Cerebellar nuclear complex (tissue), 1 donor: ENCODE measurements around the gene C16orf92.
A peak's percentile ranks its signal among the peaks of the same experiment; 100 is the strongest.

ENCODE experiments used
- DNase-seq, 2 experiments: peaks; one replicate each; lab custom pipeline; 2025; lab: John Stamatoyannopoulos, UW

C16orf92 gene

GRCh38 chr16:30060836-30061554 is 38.0 kb downstream of the C16orf92 start:
- no peak for DNase-seq

DNA sequence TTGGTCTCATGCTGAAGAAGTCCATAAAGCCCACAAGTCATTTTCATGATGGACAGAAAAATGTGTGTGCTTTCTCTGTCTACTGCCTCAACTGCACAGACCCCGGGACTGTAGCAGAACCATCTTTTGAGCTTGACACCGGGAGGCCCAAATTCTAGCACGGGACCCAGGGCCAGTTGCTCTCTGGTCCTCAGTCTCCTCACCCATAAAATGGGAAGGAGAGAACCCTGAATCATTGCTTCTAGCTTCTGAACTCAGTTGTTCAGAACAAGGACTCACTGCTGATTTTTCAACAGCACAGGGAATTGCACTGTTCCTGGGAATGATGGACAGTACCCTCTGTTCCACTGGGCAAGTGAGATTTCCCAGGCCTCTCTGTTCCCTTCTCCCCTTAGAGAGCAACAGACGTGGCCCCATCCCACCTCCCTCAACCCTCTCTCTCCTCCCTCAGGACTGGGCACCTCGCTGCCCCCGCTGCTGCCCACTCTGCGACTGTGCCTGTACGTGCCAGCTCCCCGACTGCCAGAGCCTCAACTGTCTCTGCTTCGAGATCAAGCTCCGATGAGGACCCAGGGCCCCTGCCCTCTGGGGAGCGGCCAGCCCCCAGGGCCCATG is 40.4 kb downstream of the C16orf92 start:
- no peak for DNase-seq

- peak; percentile 56 to 65 for DNase-seq
Observed at GRCh38 chr16:30063893-30064728, 41.1 kb downstream of the C16orf92 start.

- DNase-seq: peak in 1 of 2 experiments; percentile 49
Observed at GRCh38 chr16:30064729-30065101, 41.7 kb downstream of the C16orf92 start.

GRCh38 chr16:30065102-30065942 is 42.3 kb downstream of the C16orf92 start, which contains the start of gene ALDOA:
TSS of gene ALDOA (plus strand) at chr16:30065760. CDS start at chr16:30066898, 1,138 bp downstream.
- DNase-seq: peak; percentile 31 to 84

DNA sequence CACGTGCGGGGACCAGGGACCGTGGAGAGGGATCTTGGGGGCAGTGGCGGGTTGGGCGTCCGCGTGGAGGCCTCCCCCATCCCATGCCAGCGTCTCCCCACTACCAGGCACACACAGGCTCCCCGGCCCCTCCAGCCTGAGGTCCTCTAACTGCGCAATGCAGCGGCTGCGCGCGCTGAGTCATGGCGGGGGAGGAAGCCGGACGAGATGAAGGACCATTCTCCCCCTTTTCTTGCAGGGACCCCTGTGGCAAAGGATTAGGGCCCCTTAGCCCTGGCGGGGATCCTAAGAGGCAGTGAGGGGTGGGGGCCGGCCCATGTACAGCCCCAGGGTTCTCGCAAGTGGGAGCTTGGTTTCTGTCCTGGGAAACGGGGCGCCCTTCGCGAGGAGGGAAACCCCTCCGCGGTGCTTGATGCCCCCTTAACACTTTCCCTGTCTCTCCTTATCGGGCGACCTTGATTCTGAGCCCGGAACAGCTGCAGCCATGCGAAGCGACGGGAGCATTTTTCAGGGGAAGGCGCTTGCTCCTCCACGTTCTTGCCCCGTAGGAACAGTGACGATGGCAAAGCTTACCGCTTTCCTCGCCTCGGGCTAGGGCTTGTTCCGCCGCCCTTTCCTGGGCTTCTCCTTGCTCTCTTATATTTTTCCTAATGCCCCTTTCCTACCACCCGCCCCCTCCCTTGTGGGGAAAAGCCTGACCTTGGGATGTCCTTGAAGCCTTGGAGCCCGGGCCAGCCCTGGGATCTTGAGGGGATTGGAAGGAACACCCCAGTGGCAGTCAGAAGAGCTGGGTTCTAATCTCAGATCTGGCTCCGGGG is 43.2 kb downstream of the C16orf92 start:
- no peak for DNase-seq

DNA sequence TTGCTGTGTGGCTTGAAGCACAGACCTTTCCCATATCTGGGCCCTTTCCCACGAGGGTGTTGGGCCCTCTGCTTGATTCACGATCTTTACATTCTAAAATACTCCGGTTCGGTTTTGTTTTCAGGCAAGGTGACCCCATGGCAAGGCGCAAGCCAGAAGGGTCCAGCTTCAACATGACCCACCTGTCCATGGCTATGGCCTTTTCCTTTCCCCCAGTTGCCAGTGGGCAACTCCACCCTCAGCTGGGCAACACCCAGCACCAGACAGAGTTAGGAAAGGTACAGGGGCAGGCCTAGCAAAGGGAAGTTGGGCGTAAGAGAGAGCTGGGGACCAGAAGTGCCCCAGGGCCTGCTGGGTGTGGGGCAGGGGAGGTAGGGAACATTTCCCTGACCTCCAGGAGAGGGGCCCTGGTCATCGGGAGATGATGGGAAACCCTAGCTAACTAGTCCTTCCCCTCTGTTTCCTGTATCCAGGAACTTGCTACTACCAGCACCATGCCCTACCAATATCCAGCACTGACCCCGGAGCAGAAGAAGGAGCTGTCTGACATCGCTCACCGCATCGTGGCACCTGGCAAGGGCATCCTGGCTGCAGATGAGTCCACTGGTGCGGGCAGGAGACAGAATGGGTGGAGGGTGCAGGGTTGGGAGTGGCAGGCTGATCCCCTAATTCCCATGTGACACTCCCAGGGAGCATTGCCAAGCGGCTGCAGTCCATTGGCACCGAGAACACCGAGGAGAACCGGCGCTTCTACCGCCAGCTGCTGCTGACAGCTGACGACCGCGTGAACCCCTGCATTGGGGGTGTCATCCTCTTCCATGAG is 44.0 kb downstream of the C16orf92 start:
- DNase-seq: no peak

DNA sequence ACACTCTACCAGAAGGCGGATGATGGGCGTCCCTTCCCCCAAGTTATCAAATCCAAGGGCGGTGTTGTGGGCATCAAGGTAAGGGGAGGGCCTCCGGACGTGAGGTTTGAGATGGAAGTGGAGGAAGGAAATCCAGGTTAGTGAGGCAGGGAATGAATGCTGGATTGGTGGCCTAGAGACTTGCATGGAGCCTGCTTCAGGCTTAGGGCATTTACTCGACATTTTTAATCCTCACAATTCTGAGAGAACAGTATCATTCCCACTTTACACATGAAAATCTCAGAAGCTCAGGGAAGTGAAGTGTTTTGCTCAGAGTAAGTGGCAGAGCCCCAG is 44.6 kb downstream of the C16orf92 start:
- no peak for DNase-seq

GRCh38 chr16:30068333-30068732 is 45.3 kb downstream of the C16orf92 start:
- no peak for DNase-seq

DNA sequence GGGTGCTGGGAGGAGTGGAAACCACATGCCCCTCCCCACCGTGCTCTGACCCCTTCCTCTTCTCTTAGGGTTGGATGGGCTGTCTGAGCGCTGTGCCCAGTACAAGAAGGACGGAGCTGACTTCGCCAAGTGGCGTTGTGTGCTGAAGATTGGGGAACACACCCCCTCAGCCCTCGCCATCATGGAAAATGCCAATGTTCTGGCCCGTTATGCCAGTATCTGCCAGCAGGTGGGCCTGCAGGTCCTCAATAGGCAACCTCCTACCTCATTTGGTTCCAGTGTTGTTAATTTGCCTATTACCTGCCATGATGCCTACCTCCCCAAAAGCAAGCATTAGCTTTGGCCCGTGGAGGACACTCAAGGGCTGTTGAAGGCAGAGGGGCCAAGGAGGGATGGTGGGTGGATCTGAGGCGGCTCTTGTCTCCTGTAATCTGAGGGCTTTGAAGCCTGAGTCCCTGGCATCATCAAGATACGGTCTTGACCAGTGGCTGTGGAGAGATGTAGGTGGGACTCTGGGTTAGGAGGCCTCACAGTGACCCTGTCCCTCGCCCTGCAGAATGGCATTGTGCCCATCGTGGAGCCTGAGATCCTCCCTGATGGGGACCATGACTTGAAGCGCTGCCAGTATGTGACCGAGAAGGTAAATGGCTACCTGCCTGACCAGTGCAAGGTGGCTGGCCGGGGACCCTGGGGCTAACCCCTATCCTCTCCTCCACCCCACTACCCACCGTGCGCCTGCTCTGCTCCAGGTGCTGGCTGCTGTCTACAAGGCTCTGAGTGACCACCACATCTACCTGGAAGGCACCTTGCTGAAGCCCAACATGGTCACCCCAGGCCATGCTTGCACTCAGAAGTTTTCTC is 46.0 kb downstream of the C16orf92 start:
- no peak for DNase-seq

DNA sequence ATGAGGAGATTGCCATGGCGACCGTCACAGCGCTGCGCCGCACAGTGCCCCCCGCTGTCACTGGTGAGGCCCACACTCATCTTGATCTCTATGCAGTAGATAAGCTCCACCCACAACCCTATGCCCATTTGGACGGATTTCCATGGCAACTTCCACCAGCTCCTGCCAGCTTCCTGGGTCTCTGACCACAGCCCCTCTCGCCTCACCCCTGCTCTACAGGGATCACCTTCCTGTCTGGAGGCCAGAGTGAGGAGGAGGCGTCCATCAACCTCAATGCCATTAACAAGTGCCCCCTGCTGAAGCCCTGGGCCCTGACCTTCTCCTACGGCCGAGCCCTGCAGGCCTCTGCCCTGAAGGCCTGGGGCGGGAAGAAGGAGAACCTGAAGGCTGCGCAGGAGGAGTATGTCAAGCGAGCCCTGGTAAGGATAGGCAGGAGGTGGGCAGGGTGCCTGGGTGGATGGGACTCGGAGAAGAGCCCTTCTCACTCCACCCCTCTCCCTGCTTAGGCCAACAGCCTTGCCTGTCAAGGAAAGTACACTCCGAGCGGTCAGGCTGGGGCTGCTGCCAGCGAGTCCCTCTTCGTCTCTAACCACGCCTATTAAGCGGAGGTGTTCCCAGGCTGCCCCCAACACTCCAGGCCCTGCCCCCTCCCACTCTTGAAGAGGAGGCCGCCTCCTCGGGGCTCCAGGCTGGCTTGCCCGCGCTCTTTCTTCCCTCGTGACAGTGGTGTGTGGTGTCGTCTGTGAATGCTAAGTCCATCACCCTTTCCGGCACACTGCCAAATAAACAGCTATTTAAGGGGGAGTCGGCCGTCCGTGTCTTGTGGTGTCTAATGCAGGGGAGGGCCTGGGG is 46.8 kb downstream of the C16orf92 start:
- no peak for DNase-seq

- no peak for DNase-seq
Observed at GRCh38 chr16:30070490-30070889, 47.5 kb downstream of the C16orf92 start.
